Suprapubic skin (tissue), 4 donors: Measurements from ENCODE around the gene RERE.
"Not testable (repeated sequence)": the region's sequence is repeated elsewhere in the genome, so short reads cannot be mapped to it uniquely, and the experiment has no call there.

Experiments
- CTCF ChIP-seq, 2 donors: fragments of 200-600 bp in 1 of 2; fragments of 450-650 bp in 1 of 2; sonication (generic) in 1 of 2; IDR thresholded peaks; one replicate each; pipeline ENCODE4 v1.5.1; 2016 to 2019; ENCODE audit warnings: antibody characterized with exemption in 2 of 2, mild to moderate bottlenecking in 1 of 2, moderate library complexity in 1 of 2
- EP300 ChIP-seq: sonication (generic); formaldehyde crosslinking; IDR thresholded peaks from one replicate; pipeline ENCODE4 v1.6.1; 2017; ENCODE audit warnings: antibody characterized with exemption
- POLR2A ChIP-seq, 2 donors: fragments of 450-650 bp; IDR thresholded peaks; one replicate each; pipeline ENCODE4 v1.6.1; 2017; ENCODE audit warnings: antibody characterized with exemption in 2 of 2, mild to moderate bottlenecking in 2 of 2, moderate library complexity in 2 of 2
- POLR2AphosphoS5 ChIP-seq, 3 donors: sonication (generic); formaldehyde crosslinking; IDR thresholded peaks; one replicate each; pipeline ENCODE4 v1.6.1; 2017; ENCODE audit warnings: antibody characterized with exemption in 3 of 3

- TF ChIP-seq POLR2AphosphoS5 (IDR thresholded peaks at IDR 0.05); CTCF (IDR thresholded peaks at IDR 0.05); EP300; POLR2A (IDR thresholded peaks at IDR 0.05): not testable (repeated sequence)
Observed at GRCh38 chr1:8623651-8624192, 193.7 kb downstream of the RERE start.
